GM12878 (cell line): ENCODE data around the gene SNPH. TPM values are rescaled to one million over a fixed set of nuclear protein-coding genes. Genes with fewer than 3 reads are reported as not detected.

Experiments
- ATAC-seq: fragments of 200-7000 bp; cut with Tn5 transposase; 3 replicates; pipeline ENCODE4 v1.9.1; 2020; ENCODE audit warnings: mild to moderate bottlenecking, moderate library complexity
- BruUV-seq: library from RNA; stranded (reverse); fragments of 400-500 nt; replicated peaks from 2 replicates; lab custom pipeline; 2021; lab: Mats Ljungman, UMichigan
- CTCF ChIA-PET: fragments of 300-600 bp; sonication (Branson Sonifier 250); formaldehyde crosslinking; extraction: SDS; loops from one replicate; lab custom pipeline; 2021; ENCODE audit warnings: inconsistent platforms; lab: Yijun Ruan, JAX
- POLR2A ChIA-PET: fragments of 350-600 bp; formaldehyde crosslinking; extraction: SDS; loops from one replicate; lab custom pipeline; 2021; ENCODE audit warnings: inconsistent platforms; lab: Charles Lee
- RAD21 ChIA-PET: fragments of 300-600 bp; sonication (Branson Sonifier 250); formaldehyde crosslinking; loops from one replicate; lab custom pipeline; 2023; ENCODE audit warnings: antibody characterized with exemption; ENCODE audit not compliant: unreplicated experiment; lab: Charles Lee
- SMC1A ChIA-PET: fragments of 300-600 bp; sonication (Branson Sonifier 250); formaldehyde crosslinking; loops from one replicate; lab custom pipeline; 2023; ENCODE audit not compliant: unreplicated experiment, uncharacterized antibody; lab: Charles Lee
- DNase-seq: peaks from one replicate; pipeline ENCODE4 v3.0.0-alpha.2; 2011; ENCODE audit warnings: low read depth, low spot score
- FAIRE-seq: peaks from 3 replicates; lab custom pipeline; 2011; peaks lifted over from hg19 to GRCh38; lab: Jason Lieb, UNC
- H2AFZ ChIP-seq: 2 replicates; pipeline ENCODE4 v1.6.0; 2011; ENCODE audit warnings: low read depth, low read length, control low read depth; ENCODE audit not compliant: control insufficient read depth
- H3K27ac ChIP-seq: 2 replicates; pipeline ENCODE4 v1.5.1; 2011; ENCODE audit warnings: control low read depth; ENCODE audit not compliant: control insufficient read depth, insufficient read depth
- H3K27me3 ChIP-seq, 2 experiments: replicated peaks in 1 of 2; 2 replicates each; pipeline versions ENCODE4 v1.6.0 to v1.6.1; 2011; ENCODE audit warnings: low read length in 1 of 2; ENCODE audit not compliant: control insufficient read depth in 2 of 2, insufficient read depth in 2 of 2
- H3K36me3 ChIP-seq, 2 experiments: 2 replicates each; pipeline ENCODE4 v1.5.1; 2011; ENCODE audit warnings: low read length in 1 of 2; ENCODE audit not compliant: control insufficient read depth in 2 of 2, insufficient read depth in 2 of 2
- H3K4me1 ChIP-seq: 2 replicates; pipeline ENCODE4 v1.6.1; 2011; ENCODE audit warnings: mild to moderate bottlenecking, low read length, moderate library complexity, mixed read lengths; ENCODE audit not compliant: control insufficient read depth, insufficient read depth
- H3K4me2 ChIP-seq: 2 replicates; pipeline ENCODE4 v1.6.0; 2011; ENCODE audit warnings: control low read depth; ENCODE audit not compliant: control insufficient read depth, insufficient read depth
- H3K4me3 ChIP-seq: fragments of 200-600 bp; sonication (generic); 2 replicates; pipeline ENCODE4 v1.5.1; 2016
- H3K79me2 ChIP-seq: 2 replicates; pipeline ENCODE4 v1.6.0; 2011; ENCODE audit warnings: low read length; ENCODE audit not compliant: control insufficient read depth, insufficient read depth
- H3K9ac ChIP-seq: 2 replicates; pipeline ENCODE4 v1.8.0; 2011; ENCODE audit warnings: low read length, control low read depth, mixed read lengths; ENCODE audit not compliant: control insufficient read depth, insufficient read depth
- H3K9me3 ChIP-seq: replicated peaks from 3 replicates; pipeline ENCODE4 v1.5.1; 2011; ENCODE audit warnings: mild to moderate bottlenecking, low read length; ENCODE audit not compliant: control insufficient read depth, insufficient read depth
- H4K20me1 ChIP-seq: 2 replicates; pipeline ENCODE4 v1.6.0; 2011; ENCODE audit not compliant: control insufficient read depth, insufficient read depth
- CBFB ChIP-seq: IDR thresholded peaks from 2 replicates; pipeline ENCODE4 v1.6.1; 2016; ENCODE audit warnings: antibody characterized with exemption, low read depth
- MAX ChIP-seq: IDR thresholded peaks from 2 replicates; pipeline ENCODE4 v1.6.1; 2012; ENCODE audit warnings: low read depth, low read length, improper control_type of control experiment
- RELA ChIP-seq: fragments of 450-650 bp; IDR thresholded peaks from 2 replicates; pipeline ENCODE4 v1.8.0; 2014; ENCODE audit warnings: borderline replicate concordance; ENCODE audit not compliant: partially characterized antibody
- SUZ12 ChIP-seq: fragments of 200-600 bp; sonication (generic); IDR thresholded peaks from one replicate; pipeline ENCODE4 v1.6.1; 2018; ENCODE audit warnings: antibody characterized with exemption, mild to moderate bottlenecking; ENCODE audit not compliant: unreplicated experiment
- USF1 ChIP-seq: IDR thresholded peaks from 2 replicates; pipeline ENCODE4 v1.6.1; 2011; ENCODE audit warnings: borderline replicate concordance, low read depth, mild to moderate bottlenecking, moderate library complexity, mixed read lengths, low read length; ENCODE audit not compliant: insufficient read depth; ENCODE audit errors: extremely low read length
- ZBTB11 ChIP-seq: fragments of 450-650 bp; formaldehyde crosslinking; IDR thresholded peaks from 2 replicates; pipeline ENCODE4 v1.5.0; 2022; ENCODE audit warnings: mild to moderate bottlenecking, missing genetic modification characterization
- ZNF592 ChIP-seq: fragments of 450-650 bp; IDR thresholded peaks from 2 replicates; pipeline ENCODE4 v1.6.1; 2017; ENCODE audit warnings: mild to moderate bottlenecking, moderate library complexity
- ZNF687 ChIP-seq: fragments of 450-650 bp; IDR thresholded peaks from 2 replicates; pipeline ENCODE4 v1.6.1; 2017; ENCODE audit warnings: mild to moderate bottlenecking, moderate library complexity
- in situ Hi-C: fragments of 300-500 bp; cut with MboI; formaldehyde crosslinking; loops from 9 replicates; pipeline ENCODE4 v1.14.3; 2018; ENCODE audit warnings: mixed read lengths
- intact Hi-C: fragments of 100-400 bp; cut with micrococcal nuclease; formaldehyde crosslinking; loops from one replicate; pipeline ENCODE4 v1.14.2; 2022; ENCODE audit not compliant: unreplicated experiment
- polyA plus RNA-seq, 11 experiments: library from polyadenylated mRNA; depleted of rRNA in 4 of 11; unstranded in 6 of 11; stranded (reverse) in 5 of 11; fragments of >200 nt; fragmentation: Nextera tagmentation in 4 of 11; fragmentation: Illumina TruSeq in 1 of 11; extraction: Ambion mirVana in 4 of 11; extraction: Trizol in 1 of 11; gene quantifications; 1 replicate in 1 of 11; 2 replicates in 10 of 11; pipeline versions ENCODE4 v1.2.1 to v1.2.3, GENCODE V29; 2011 to 2016; ENCODE audit warnings: inconsistent platforms in 2 of 11, missing spikeins in 2 of 11, low read depth in 1 of 11
- total RNA-seq, 4 experiments: library from RNA; depleted of rRNA in 3 of 4; stranded (reverse); fragments of >200 nt in 3 of 4; fragmentation: Illumina TruSeq in 1 of 4; extraction: Trizol in 1 of 4; gene quantifications; 2 replicates each; pipeline versions ENCODE4 v1.2.1 to v1.2.3, GENCODE V29; 2013 to 2021

The SNPH gene
- total and polyA plus RNA-seq, 10 of the 15 experiments (the other 5 are each of a cell fraction or from before 2014, with no cell fraction given): 0.02 to 0.45 (median 0.34) TPM; not detected in 2

GRCh38 chr20:1353956-1354355 is 87.9 kb downstream of the SNPH start:
- no peak for DNase-seq
- peaks cover 5% of the 10 kb centered on the region; the same call in 1 of the 3 replicates for H3K9me3 ChIP-seq
- CTCF ChIA-PET: interaction anchor here (1.2 to 1.5 kb wide), 2 partner anchors 8 to 9 kb away, joined by 3 read pairs; no protein-coding TSS in a partner anchor
- peaks cover 7 to 21% of the 10 kb centered on the region in 2 experiments for H3K36me3 ChIP-seq
- H3K27ac ChIP-seq: no peak overlapping the region
- SMC1A ChIA-PET: no interaction called here
- TF ChIP-seq SUZ12 (no peak), ZNF592 (no peak), ZNF687 (no peak), MAX (no peak), USF1 (no peak), RELA (no peak), CBFB (no peak), ZBTB11 (CRISPR knock-in tag) (no peak)
- H3K9ac ChIP-seq: no peak overlapping the region
- H2AFZ ChIP-seq: no peak overlapping the region
- no TSS peak for BruUV-seq
- in situ Hi-C loops: no loop called here
- H3K27me3 ChIP-seq: no peaks in the 10 kb centered on the region
- no peaks in the 10 kb centered on the region for H4K20me1 ChIP-seq
- no peak overlapping the region for H3K4me3 ChIP-seq
- ATAC-seq: no peak
- intact Hi-C loops: no loop called here
- no peak overlapping the region for H3K4me2 ChIP-seq
- no peak for FAIRE-seq
- H3K4me1 ChIP-seq: peaks cover 11% of the 10 kb centered on the region
- POLR2A ChIA-PET: no interaction called here
- RAD21 ChIA-PET: no interaction called here
- H3K79me2 ChIP-seq: peaks cover 4% of the 10 kb centered on the region
